Stimulated activated CD8-positive, alpha-beta memory T cell treated with anti-CD3 and anti-CD28 coated beads, Interleukin-4, amount 100 ng/mL, for 4 hours (primary cell): ENCODE results near the gene FAM3D.
"Not testable (repeated sequence)": the region's sequence is repeated elsewhere in the genome, so short reads cannot be mapped to it uniquely, and the experiment has no call there.

ENCODE experiments used
- DNase-seq, 2 donors: peaks; one replicate each; pipeline ENCODE4 v3.0.0-alpha.2; 2020; ENCODE audit warnings: low read depth in 2 of 2, low spot score in 1 of 2

The FAM3D gene

DNA sequence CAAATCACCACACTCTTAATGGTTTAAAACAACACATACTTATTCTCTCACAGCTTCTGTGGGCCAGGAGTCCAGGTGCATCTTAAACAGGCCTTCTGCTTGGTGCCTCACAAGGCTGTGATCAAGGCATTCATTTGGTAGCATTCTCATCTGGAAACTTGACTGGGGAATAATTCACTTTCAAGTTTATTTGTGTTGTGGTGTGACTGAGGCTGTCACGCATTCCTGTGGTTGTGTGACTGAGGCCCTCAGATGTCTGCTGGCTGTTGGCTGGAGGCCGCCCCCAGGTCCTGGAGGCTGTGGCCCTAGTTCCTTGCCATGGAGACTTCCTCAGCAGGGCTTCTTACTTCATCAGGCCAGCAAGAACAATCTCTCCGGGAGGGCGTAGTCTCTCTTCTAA, 16.9 kb upstream of the FAM3D start:
- DNase-seq = no peak

DNA sequence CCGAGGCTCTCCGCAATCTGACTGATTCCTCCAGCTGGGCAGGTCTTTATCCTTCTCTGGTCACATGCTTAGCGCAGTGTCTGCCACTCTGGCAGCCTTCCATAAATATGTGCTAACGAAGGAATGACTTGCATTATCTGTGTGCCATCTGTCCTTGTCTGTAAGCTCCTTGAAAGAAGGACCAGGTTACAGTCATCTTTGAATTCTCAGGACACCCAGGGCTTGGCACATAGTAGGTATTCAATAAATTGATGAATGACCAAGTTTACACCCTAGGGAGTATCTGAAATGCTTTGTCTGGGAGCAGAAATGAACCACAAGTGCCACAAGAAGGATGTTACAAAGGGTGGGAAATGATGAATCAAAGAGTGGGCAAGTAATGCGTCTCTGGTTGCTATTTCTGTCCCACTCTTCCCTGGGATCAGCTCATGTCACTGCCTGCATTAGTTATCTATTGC, 16.5 kb upstream of the FAM3D start:
- DNase-seq = no peak

DNA sequence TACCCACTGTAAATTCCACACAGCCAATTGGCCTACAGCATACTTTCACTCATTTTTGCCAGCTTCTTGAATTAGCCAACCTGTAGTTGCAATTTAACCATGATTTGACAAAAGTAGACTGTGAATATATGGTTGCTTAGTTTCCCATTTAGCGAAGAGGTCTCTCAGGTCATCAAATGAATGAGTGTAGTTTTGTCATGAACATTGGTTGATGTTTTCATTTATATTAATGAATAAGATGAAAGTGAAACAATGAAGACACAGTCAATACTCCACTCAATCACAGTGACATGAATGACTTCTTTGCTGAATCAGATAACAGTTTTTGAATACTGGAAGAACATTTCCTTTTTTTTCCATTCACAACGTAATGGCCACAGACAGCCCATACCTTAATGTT, 15.3 kb upstream of the FAM3D start:
- no peak for DNase-seq

DNA sequence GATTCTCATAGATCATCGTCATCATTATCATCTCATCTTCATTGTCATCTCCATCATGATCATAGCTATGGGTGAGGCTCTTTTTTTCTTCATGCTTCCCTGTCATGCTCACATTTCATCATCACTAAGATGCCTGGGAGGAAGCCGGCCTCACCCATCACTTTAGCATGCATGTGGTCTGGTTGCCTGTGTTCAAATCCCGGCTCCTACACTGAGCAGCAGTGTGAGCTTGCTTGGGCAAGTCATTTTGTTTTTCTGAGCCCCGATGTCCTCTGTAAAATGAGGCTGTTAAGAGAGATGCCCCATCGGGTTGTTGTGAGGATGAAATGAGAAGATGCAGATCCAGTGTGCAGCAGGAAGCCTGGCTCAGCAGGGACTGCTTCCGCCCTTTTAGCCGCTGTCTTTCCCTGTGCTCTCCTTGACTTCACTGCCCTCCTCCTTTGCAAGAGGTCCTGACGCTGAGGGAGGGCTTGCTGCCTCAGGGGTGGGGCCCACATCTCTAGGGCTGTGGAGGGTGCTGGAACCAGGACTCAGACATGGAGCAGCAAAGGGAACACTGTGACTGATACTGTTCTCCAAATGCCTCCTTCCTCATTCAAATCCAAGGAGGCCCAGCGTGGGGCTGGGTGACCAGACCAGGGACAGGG, 14.4 kb upstream of the FAM3D start:
- no peak for DNase-seq

DNA sequence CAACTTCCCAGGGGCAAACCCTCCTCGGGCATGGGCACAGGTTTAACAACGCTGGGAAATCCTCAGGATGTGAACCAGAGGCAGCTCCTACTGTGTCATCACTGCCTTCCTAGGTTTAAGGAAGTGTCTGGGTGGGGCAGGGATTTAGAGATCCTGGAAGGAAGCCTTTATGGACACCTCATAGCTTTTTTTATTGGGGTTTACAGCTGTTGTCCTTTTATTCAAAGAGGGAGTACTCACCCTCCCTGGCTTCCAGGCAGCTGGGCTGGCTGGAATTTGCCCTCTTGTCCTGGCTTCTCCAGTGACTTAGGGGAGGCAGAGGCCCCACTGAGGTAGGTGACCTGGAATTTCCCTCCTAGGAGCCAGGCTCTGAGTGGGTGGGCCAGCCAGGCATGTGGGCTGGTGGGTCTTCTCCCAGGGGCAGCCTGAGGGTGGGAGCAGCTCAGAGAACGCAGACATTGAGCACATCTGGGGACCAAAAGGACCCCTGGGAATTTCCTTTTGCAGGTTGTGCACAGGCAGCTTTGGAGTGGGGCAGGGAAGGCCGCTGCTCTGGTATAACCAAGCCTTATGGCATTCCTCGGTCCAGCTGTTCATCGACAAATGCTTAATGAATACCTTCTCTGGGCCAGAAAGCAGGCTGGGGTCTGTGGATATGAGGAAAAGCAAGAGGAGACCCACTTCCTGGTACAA, 13.5 kb upstream of the FAM3D start:
- no peak for DNase-seq

DNA sequence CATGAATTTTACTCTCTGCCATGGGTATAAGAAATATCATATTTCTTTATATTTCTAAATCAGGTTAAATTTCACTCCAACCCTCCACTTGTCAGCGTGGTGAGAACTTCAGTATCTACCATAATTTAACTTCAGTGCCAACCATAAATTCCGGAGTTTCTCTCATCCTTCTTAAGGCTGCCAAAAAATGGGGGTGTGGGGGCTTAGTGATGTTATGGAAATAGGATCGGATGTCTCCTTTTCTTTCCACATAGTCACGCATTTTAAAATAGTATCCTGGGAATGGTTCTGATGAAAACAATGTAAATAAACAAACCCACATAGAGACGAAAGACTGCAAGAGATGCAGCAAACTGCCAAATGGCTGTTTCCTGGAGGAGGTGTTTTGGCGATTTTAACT, 12.9 kb upstream of the FAM3D start:
- no peak for DNase-seq

DNA sequence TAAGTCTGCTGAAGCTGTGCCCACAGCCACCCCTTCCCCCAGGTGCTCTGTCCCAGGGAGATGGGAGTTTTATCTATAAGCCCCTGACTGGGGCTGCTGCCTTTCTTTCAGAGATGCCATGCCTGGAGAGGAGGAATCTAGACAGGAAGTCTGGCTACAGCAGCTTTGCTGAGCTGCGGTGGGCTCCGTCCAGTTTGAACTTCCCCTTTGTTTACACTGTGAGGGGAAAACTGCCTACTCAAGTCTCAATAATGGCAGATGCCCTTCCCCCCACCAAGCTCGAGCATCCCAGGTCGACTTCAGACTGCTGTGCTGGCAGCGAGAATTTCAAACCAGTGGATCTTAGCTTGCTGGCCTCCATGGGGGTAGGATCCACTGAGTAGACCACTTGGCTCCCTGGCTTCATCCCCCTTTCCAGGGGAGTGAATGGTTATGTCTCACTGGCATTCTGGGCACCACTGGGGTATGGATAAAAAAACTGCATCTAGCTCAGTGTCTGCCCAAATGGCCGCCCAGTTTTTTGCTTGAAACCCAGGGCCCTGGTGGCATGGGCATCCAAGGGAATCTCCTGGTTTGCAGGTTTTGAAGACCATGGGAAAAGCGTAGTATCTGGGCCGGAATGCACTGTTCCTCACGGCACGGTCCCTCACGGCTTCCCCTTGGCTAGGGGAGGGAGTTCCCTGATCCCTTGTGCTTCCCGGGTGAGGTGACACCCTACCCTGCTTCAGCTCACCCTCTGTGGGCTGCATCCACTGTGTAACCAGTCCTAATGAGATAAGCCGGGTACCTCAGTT, 11.8 kb upstream of the FAM3D start:
- DNase-seq = not testable (repeated sequence)

DNA sequence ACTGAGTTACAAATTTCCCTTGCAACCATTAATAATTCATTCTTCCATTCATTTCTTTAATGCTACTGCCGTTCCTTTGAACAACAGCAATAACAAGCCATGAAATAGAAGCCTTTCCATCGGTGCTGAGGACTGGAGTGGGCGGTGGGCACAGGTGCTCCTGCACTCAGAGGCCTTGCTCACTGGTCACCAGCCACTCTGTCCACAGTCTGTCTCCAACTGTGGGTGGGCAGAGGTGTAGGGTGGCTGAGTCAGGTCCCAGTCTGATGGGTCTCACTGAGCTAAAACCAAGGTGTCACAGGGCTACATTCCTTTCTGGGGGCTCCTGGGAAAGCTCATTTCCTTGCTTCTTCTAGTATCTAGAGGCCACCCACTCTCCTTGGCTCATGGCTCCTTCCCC, 6.3 kb upstream of the FAM3D start:
- DNase-seq = no peak

DNA sequence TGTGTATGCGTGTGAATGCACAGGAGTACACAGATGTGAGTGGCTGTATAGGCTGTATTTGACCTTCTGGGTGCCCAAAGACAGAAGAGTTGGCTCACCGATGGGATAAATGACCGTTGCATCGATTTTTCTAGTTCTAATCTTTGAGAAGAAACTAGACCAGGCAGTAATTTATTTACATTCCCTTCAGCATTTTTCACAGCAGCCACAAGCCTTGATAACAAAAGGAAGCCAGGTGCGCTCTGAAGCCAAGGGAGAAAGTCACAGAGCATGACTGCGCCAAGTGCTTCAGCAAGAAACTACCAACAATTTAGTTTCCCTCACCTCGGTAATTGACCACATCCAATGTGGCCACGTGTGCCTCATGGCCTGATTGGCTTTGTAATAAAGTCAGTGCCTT, 5.9 kb upstream of the FAM3D start:
- DNase-seq = no peak

DNA sequence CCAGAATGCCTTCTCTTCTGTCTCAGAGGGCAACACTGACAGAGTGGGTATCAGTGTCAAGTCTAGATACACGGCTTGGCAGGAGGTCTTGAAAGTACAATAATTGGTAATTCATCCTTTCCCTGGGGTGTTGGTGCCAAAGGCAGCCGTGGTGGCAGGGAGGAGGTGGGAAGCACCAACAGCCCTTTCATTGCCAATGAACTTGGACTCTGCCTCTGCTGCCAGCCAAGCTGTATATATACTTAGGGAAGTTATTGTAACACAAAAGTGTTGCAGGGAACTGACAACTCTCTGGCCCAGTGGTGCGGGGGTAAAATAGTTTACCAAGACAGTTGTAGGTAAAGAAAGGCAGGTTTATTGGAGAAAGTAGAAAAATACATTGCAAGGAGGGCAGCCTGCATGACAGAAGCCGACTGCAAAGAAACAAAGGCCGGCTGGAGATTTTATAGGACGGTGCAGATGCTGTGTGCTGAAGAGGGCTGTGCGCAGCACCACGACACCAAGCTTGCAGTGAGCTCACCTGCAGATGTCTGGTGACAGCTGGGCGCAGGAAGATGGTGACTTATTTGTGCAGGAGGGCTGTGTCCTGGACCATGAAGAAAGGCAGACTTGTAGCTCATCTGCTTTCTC, 4.0 kb upstream of the FAM3D start:
- no peak for DNase-seq

DNA sequence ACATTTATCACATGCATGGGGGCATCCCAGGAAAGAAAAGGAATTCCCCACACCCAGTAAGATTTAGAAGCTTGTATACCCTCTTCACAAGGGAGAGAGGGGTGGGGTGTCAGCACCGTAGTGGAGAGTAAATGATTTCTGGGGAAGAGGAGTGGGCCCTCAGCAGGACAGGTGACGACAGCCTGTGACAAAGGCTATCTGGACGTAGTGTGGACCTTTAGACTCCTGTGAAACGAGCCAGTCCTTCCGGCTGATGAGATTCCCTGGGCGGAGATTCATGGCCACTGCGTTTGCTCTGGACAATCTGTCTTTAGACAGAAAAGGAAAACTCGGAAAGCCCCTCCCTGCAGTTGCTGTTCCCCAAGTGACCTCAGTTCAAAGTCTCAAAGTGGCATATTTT, 1.7 kb upstream of the FAM3D start:
- no peak for DNase-seq

DNA sequence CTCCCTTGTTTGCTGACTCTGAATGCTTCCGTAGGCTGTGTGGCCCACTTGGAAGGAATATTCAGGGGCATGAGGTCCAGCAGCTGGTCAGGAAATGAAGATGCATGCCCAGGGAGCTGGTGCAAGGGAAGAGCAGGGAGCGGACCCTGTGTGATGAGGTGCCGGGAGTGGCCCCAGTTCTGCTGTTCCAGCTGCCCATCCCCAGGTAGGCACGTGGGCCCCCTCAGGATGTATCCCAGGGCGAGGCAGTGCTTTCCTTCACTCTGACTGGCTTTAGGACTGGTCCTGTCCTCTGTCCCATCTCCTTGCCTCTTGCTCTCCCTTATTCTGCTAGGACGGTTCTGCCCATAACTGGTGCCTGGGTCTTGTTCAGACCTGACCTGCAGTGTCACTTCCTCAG, 1.1 kb upstream of the FAM3D start:
- no peak for DNase-seq

DNA sequence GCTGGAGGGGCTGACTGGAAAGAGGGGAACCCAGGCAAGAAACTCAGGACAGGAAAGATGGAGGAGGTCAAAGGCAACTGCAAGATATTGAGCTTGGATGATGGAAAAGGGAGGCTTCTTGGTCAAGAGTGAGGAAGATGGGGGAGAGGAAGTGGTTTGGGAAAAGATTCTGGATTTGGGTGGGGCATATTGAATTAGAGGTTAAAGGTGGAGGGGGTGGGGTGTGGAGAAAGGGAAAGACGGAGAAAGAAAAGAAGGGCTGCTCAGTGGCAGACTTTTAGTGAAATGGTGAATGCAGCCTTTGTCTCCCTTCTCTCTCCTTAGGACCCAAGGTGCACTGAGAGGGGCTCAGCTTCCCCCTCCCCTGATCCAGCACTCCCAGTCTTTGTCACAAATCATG, 655 bp upstream of the FAM3D start:
- no peak for DNase-seq

DNA sequence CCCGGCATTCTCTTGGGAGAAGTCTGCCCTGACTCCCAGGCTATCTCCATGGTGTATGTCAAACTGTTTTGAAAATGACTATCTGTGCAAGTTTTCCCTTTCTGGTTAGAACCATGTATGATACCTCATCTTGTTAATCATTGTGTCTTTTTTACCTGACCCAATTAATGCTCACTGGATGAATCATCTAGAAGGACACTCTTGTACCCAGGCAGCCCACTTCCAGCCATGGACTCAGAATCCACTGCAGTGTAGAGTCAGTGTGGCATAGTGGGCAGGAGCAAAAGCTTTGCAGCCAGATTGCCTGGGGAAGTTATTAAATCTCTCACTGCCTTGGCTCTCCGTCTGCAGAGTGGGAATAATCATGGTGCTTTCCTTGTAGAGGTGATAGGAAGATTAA, 1.2 kb downstream of the FAM3D start:
- no peak for DNase-seq

DNA sequence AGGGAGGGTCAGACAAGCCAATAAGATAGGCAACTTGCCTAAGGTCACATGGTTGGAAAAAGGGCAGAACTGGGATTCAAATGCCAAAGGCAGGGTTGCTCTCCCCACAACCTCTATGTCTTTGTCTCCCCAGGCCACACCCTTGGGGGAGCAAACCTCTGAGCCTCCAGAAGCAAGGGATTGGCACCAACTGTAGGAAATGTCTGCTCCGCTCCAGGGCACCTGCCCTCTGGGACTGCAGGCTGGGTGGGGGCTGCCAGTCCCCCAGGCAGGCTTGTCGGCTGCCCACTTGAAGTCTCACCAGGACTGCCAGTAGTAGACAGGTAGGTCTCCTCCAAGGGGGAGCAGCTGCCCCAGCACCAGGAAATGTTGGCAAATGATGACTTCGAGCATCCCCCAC, 2.0 kb downstream of the FAM3D start:
- no peak for DNase-seq

DNA sequence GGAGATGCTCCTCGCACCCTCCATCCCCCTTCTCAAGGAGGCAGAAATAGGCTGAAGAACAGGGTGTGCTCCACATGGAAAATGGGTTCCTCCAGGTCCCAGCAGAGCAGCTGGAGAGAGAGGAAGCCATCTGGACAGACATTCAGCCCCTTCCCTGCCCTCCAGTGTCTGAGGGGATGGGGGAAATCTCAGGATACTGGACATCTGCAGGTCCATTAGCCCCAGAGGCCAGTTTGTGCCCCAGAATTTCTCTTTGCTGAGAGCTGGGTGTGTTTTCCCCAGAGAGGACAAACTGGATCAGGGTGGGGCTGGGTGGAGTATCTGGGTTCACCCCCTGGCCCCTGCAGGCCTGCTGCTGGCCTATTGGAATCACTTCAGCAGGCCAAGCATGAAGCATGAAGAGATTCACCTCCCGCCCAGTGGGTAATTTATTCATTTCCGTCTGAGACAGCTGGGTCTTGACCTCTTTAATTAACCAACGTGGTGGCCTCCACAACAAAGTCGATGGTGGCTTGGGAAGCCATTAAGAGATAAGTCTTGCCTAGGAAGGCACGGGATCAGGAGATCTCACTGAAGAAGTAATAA, 4.6 kb downstream of the FAM3D start:
- no peak for DNase-seq

DNA sequence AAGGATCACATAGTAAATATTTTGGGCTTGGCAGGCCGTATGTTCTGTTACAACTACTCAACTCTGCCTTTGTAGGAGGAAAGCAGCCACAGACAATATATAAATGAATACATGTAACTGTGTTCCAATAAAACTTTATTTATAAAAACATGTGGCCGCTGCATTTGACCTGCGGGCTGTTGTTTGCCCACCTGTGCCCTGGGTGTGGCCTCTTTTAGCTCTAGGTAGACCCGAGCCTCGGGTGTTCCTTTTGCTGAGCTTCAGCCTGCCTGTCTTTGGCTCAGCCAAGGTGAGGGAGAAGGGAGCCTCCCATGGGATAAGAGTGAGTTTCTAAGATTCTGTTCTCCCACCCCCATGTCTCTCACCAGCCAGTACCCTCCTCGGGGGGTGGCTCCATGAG, 5.6 kb downstream of the FAM3D start:
- no peak for DNase-seq

DNA sequence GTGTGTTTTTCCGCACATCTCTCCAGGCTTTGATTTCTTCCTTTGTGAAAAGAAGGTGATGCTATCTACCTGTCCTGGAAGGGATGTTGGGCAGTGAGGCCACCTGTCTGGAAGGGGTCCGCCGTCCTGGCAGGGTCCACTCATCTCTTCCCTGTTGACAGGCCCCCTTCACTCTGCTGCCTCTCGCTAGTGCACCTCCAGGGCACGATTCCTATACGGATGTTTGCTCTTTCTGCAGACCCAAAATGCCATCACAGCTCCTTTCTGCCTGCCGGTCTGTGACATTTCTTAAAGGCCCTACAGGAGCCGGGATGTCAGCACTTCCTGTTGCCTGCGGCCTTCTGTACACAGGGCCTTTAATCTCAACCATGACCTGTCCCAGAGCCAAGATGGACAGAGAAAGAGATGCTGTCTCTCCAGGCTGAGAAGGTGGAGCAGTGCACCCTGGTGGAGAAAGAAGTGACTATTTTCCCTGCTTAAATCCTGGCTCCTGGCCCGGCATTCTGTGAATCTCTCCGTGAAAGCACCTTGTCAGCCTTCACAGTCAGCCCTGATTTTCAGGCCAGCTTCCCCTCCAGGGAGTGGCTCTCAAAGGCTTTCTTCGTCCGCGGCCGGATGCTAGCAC, 7.4 kb downstream of the FAM3D start:
- no peak for DNase-seq

DNA sequence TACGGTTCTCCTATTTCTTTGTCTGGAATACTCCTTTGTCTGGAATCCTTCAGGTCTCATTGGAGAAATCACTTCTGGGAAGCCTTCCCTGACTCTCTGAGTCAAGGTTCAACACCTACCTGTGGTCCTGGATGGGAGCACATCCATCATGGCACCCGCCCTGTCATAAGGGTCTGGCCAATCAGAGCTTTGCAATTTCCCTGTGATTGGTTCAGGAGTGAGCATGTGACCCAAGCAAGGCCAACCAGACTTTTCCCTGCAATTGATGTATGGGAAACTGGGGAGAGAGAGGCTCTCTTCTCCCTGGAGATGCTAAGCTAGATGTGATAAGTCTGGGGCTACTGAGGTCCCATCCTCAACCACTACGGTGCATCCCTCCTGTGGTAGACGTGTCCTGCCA, 8.1 kb downstream of the FAM3D start:
- no peak for DNase-seq

DNA sequence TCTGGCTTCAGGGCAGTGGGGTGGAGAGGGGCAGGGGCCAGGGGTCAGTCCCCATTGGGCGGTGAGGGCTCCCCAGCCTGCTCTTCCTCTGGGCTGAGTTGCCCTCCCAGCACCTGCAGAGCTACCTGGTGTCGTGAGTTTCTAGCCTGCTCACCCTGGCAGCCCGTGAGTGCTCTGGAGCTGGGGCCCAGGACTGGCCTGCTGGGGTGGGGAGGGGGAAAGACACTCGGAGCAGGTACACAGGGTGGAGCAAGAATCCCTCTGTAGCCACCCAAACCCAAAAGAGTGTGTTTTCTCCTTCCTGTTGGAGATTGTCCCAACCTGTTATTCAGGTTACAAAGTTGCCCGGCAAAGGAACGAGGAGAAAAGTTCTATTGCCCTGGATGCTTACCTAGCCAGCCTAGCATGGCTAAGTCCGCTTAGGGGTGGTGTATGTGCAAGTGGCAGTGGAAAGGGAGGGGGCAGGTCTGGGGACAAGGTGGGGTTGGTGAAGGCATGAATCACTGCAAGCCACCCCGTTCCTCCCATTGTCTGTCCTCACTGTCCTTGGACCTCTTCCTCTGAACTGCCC, 8.9 kb downstream of the FAM3D start:
- no peak for DNase-seq

DNA sequence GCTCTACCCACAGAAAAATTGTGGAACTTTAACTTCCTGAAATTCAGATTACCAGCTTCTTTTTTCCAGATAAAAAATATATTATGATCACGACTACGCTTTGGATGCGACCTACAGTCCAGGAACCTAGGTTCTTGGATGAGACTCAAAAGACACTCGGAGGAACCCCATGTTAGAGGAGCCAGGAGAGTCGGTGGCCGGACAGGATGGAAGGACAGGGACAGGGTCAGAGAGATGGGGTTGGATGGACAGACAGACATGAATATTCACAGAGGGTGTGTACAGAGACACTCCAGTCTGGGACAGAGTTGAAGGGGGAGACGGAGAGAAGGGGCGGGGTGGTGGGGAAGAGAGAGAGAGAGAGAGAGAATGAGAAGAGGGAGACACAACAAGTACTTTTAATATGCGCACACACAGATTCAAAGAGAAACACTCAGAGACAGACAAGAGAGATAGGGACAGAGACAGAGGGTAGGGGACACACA, 9.5 kb downstream of the FAM3D start:
- DNase-seq = no peak
